GM18520 (cell line): ENCODE data around the gene ZNRF4.

Experiments used
- ATAC-seq: cut with Tn5 transposase; IDR thresholded peaks from one replicate; pipeline ENCODE4 v1.9.1; 2021; ENCODE audit not compliant: unreplicated experiment

The ZNRF4 gene

GRCh38 chr19:5440299-5440698 is 14.9 kb upstream of the ZNRF4 start:
- no peak for ATAC-seq

GRCh38 chr19:5443723-5444122 is 11.5 kb upstream of the ZNRF4 start:
- ATAC-seq = no peak

GRCh38 chr19:5444431-5444830 is 10.8 kb upstream of the ZNRF4 start:
- ATAC-seq = no peak

- ATAC-seq = no peak
Measured at GRCh38 chr19:5445071-5445470, 10.1 kb upstream of the ZNRF4 start.

- no peak for ATAC-seq
Measured at GRCh38 chr19:5445561-5446055, 9.6 kb upstream of the ZNRF4 start.

- no peak for ATAC-seq
Measured at GRCh38 chr19:5447700-5448311, 7.4 kb upstream of the ZNRF4 start.

GRCh38 chr19:5448374-5448773 is 6.8 kb upstream of the ZNRF4 start:
- ATAC-seq = no peak

- no peak for ATAC-seq
Measured at GRCh38 chr19:5450482-5451126, 4.6 kb upstream of the ZNRF4 start.

- no peak for ATAC-seq
Measured at GRCh38 chr19:5451494-5451893, 3.7 kb upstream of the ZNRF4 start.

GRCh38 chr19:5452594-5453565 is 2.3 kb upstream of the ZNRF4 start:
- no peak for ATAC-seq

GRCh38 chr19:5454743-5455142 is 474 bp upstream of the ZNRF4 start:
- no peak for ATAC-seq

GRCh38 chr19:5456130-5456840 is 1.1 kb downstream of the ZNRF4 start:
- no peak for ATAC-seq

GRCh38 chr19:5456841-5457200 is 1.6 kb downstream of the ZNRF4 start:
- no peak for ATAC-seq

GRCh38 chr19:5457709-5458108 is 2.5 kb downstream of the ZNRF4 start:
- ATAC-seq = no peak

- ATAC-seq = no peak
Measured at GRCh38 chr19:5458420-5458819, 3.2 kb downstream of the ZNRF4 start.

- no peak for ATAC-seq
Measured at GRCh38 chr19:5459360-5459759, 4.1 kb downstream of the ZNRF4 start.

GRCh38 chr19:5460748-5461147 is 5.5 kb downstream of the ZNRF4 start:
- ATAC-seq = no peak

GRCh38 chr19:5463959-5464358 is 8.7 kb downstream of the ZNRF4 start:
- no peak for ATAC-seq

- no peak for ATAC-seq
Measured at GRCh38 chr19:5466072-5466471, 10.9 kb downstream of the ZNRF4 start.

GRCh38 chr19:5466814-5467291 is 11.6 kb downstream of the ZNRF4 start:
- no peak for ATAC-seq

- ATAC-seq = no peak
Measured at GRCh38 chr19:5470264-5470671, 15.1 kb downstream of the ZNRF4 start.
